ENCODE data around the gene EGLN1.
"Not testable (repeated sequence)": the region's sequence is repeated elsewhere in the genome, so short reads cannot be mapped to it uniquely, and the experiment has no call there.

EGLN1 gene

GRCh38 chr1:231359113-231359512 lies 63.0 kb downstream of the EGLN1 start:
- peak; percentile 98 for DNase-seq (ENCODE audit: low read depth)

DNA sequence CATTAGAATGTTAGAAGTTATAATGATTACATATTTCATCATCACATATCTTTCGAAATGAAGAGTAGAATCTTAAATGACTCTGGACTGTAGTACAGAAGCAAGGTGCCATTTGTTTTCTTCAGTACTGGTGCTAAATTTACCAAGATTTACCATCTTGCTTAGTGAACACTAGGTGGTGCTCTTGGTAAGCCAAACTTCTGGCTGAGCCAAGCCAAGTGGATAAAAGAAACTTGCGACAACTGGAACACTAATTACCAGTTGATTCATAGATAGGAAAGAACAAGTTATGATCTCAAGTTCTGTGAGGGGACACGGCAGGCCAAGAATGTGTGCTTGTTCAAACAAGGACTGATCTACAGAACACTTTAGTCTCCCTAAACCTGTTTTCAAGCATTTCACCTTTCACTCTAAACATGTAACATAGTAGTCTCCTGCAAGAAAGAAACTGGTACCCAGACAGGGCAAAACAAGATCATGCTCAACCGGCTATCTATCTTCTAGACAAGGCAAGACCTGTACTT lies 64.2 kb downstream of the EGLN1 start:
- peak; percentile 78 for DNase-seq (ENCODE audit: low read depth)

DNA sequence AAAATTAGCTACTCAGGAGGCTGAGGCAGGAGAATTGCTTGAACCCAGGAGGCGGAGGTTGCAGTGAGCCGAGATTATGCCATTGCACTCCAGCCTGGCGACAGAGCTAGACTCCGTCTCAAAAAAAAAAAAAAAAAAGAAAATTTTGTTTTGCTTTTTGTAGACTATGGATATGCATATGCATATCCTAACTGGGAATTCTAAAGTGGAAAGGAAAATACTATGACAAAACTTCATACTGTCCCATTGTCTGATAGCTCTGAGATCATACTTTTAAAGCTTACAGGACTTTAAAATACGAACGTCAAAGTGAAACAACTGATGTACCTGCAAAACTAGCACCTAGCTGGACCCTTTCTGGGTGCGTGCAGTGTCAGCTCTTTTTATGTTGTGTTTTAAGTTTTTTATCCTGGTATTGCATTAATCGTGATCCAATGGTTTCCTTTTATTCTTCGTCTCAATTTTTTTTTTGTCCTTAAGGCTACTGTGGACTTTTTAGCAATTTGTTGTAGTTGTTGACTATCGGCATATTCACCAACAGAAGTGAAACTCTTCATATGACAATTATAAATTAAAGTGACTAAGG lies 64.8 kb downstream of the EGLN1 start:
- no peak for DNase-seq (ENCODE audit: low read depth)

- DNase-seq (ENCODE audit: low read depth), result peak; percentile 77
Observed at GRCh38 chr1:231355171-231355570, 66.9 kb downstream of the EGLN1 start.

- peak; percentile 67 for DNase-seq (ENCODE audit: low read depth)
Observed at GRCh38 chr1:231354330-231355020, 67.6 kb downstream of the EGLN1 start.

GRCh38 chr1:231353086-231353485 lies 69.0 kb downstream of the EGLN1 start:
- no peak for DNase-seq (ENCODE audit: low read depth)

GRCh38 chr1:231351816-231352215 lies 70.3 kb downstream of the EGLN1 start:
- no peak for DNase-seq (ENCODE audit: low read depth)

- not testable (repeated sequence) for DNase-seq (ENCODE audit: low read depth)
Observed at GRCh38 chr1:231348856-231349255, 73.2 kb downstream of the EGLN1 start.

- no peak for DNase-seq (ENCODE audit: low read depth)
Observed at GRCh38 chr1:231348442-231348841, 73.6 kb downstream of the EGLN1 start.

DNA sequence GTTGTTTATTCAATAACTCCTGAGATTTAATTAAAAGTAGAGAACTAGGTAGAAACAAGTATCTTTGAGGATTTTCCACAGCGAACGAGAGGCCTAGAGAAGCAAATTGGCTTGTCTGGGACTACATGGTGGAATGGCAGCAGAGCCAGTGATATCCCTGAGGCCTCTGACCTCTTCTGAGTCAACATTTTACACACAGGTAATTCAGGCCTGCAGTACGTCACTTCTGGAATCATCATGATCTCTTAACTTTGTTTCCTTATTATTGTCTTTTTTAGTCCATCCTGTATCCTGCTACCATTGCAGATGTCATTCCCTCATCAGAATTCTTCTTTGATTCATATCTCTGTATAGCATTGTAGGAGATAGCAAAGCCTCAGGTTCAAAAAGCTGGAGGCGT lies 74.1 kb downstream of the EGLN1 start:
- DNase-seq (ENCODE audit: low read depth), result no peak

- DNase-seq (ENCODE audit: low read depth), result no peak
Observed at GRCh38 chr1:231340328-231341013, 81.6 kb downstream of the EGLN1 start.

GRCh38 chr1:231338270-231339128 lies 83.6 kb downstream of the EGLN1 start, which contains the start of gene SPRTN:
SPRTN (plus strand) TSS chr1:231338293; CDS start chr1:231338384, 91 bp downstream.
- DNase-seq (ENCODE audit: low read depth), result peak; percentile 7

GRCh38 chr1:231337472-231338269 lies 84.4 kb downstream of the EGLN1 start, which contains the start of gene EXOC8:
EXOC8 (minus strand) TSS chr1:231337852; CDS start chr1:231337745, 107 bp downstream.
- peak; percentile 92 for DNase-seq (ENCODE audit: low read depth)

DNA sequence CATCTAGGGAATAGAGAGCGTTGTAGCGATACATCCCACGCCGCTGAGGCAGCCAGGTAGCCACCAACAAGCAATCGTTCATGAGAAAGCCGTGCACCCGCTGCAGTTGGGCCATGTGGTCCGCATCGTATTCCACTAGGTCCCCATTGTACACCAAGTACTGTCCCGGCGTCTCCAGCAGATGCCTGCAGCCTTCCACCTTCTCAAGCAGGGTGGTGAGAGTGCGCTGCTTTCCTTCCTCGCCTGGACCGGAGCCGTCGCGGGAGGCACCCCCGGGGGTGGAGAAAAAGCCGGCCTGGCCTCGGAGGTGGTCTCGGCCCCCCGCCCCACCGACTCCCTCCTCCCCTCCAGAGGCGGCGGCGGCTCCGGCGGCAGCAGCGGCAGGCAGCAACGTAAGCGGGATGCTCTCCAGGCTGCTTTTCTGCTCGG lies 85.0 kb downstream of the EGLN1 start:
- no peak for DNase-seq (ENCODE audit: low read depth)

- DNase-seq (ENCODE audit: low read depth), result peak; percentile 30
Observed at GRCh38 chr1:231335663-231336602, 86.2 kb downstream of the EGLN1 start.

- no peak for DNase-seq (ENCODE audit: low read depth)
Observed at GRCh38 chr1:231334952-231335351, 87.1 kb downstream of the EGLN1 start.

DNA sequence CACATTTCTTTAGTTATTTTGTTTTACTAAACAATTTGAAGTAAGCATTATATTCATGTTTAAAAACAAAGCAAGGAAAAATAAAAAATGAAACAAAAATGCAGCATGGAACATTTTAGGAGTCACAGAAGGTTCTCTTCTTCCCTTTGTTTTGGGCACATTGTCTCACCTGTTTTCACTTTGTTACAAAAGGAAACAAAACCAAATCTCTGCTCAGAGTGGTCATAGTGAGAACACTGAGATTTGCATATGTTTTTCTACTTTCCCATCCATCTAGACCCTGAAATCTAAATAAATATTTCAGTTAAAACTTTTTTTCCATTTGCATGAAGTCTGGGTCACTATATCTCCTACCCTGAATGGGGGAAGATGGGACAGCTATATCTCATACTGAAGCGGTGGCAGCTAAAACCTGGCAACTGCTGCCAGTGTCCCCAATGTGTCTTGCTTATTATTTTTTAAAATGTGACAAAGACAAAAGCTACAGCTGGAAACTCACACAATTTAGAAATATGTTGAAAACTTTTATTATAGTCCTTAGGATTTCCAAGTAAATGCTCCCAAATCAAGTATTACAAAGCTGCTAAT lies 87.9 kb downstream of the EGLN1 start:
- no peak for DNase-seq (ENCODE audit: low read depth)

DNA sequence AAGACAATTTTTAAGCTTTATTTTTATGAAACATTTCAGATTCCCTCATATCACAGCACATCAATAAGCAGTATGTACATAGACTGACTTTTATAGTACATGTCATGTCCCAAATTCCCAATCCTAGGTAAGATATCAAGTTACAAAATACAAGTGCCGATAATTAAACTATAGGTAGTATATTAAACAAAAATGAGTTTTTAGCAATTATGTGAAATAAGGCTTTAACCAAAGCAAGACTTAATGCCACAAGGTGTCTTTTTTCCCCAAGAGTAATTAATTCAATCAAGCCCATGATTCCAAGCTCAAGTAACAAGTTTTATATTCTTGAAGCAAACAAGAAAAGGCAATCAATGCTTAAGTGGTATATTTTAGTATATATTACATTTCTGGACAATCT lies 89.3 kb downstream of the EGLN1 start:
- DNase-seq (ENCODE audit: low read depth), result no peak

GRCh38 chr1:231329483-231329882 lies 92.6 kb downstream of the EGLN1 start:
- no peak for DNase-seq (ENCODE audit: low read depth)
